IMR-90 (cell line): ENCODE results near the gene SORCS1. TPM values are rescaled to one million over a fixed set of nuclear protein-coding genes. Genes with fewer than 3 reads are reported as not detected.

ENCODE experiments used
- ATAC-seq: fragments of 200-7000 bp; cut with Tn5 transposase; 2 replicates; pipeline ENCODE4 v1.9.1; 2020; ENCODE audit warnings: low read depth, mild to moderate bottlenecking, moderate library complexity
- BruUV-seq: library from RNA; stranded (reverse); fragments of 400-500 nt; replicated peaks from 2 replicates; lab custom pipeline; 2021; lab: Mats Ljungman, UMichigan
- CTCF ChIA-PET: fragments of 300-600 bp; formaldehyde crosslinking; extraction: SDS; loops from one replicate; lab custom pipeline; 2021; ENCODE audit warnings: antibody characterized with exemption; lab: Yijun Ruan, JAX
- POLR2A ChIA-PET: fragments of 300-600 bp; sonication (Branson Sonifier 250); formaldehyde crosslinking; loops from one replicate; lab custom pipeline; 2022; ENCODE audit warnings: antibody characterized with exemption; ENCODE audit not compliant: unreplicated experiment; lab: Charles Lee
- DNase-seq: peaks from one replicate; pipeline ENCODE4 v3.0.0; 2013
- H2AFZ ChIP-seq: replicated peaks from 2 replicates; pipeline ENCODE3; 2013; ENCODE audit warnings: low read length, mild to moderate bottlenecking; ENCODE audit not compliant: poor library complexity
- H2AK5ac ChIP-seq: 2 replicates; pipeline ENCODE4 v1.6.1; 2013; ENCODE audit warnings: low read depth, low read length, inconsistent platforms
- H2AK9ac ChIP-seq: replicated peaks from 2 replicates; pipeline ENCODE3; 2013; ENCODE audit warnings: mild to moderate bottlenecking, low read depth, low read length, moderate library complexity; ENCODE audit not compliant: poor library complexity
- H2BK120ac ChIP-seq: 2 replicates; pipeline ENCODE4 v1.6.1; 2013; ENCODE audit warnings: low read depth, low read length, inconsistent platforms
- H2BK15ac ChIP-seq: 3 replicates; pipeline ENCODE4 v1.6.1; 2013; ENCODE audit warnings: low read depth, low read length, inconsistent platforms
- H2BK20ac ChIP-seq: 2 replicates; pipeline ENCODE4 v1.6.1; 2013; ENCODE audit warnings: low read depth, mild to moderate bottlenecking, inconsistent platforms, low read length, moderate library complexity
- H2BK5ac ChIP-seq: 2 replicates; pipeline ENCODE4 v1.6.1; 2013; ENCODE audit warnings: mild to moderate bottlenecking, low read depth, low read length, inconsistent platforms; ENCODE audit not compliant: poor library complexity, severe bottlenecking
- H3K14ac ChIP-seq: replicated peaks from 2 replicates; pipeline ENCODE4 v1.6.1; 2013; ENCODE audit warnings: low read depth, low read length, inconsistent platforms
- H3K18ac ChIP-seq: 2 replicates; pipeline ENCODE4 v1.6.1; 2013; ENCODE audit warnings: low read depth, low read length, control low read depth
- H3K23ac ChIP-seq: 2 replicates; pipeline ENCODE4 v1.6.1; 2013; ENCODE audit warnings: low read depth, low read length, inconsistent platforms
- H3K27ac ChIP-seq: 2 replicates; pipeline ENCODE4 v1.5.1; 2013; ENCODE audit warnings: mild to moderate bottlenecking, control low read depth, low read length; ENCODE audit not compliant: insufficient read depth
- H3K27me3 ChIP-seq: 2 replicates; pipeline ENCODE4 v1.6.1; 2013; ENCODE audit warnings: low read length; ENCODE audit not compliant: control insufficient read depth, insufficient read depth
- H3K36me3 ChIP-seq: 2 replicates; pipeline ENCODE4 v1.6.1; 2013; ENCODE audit warnings: low read length, mixed read lengths; ENCODE audit not compliant: control insufficient read depth, insufficient read depth
- H3K4ac ChIP-seq: 2 replicates; pipeline ENCODE4 v1.6.1; 2013; ENCODE audit warnings: low read depth, low read length, inconsistent platforms
- H3K4me1 ChIP-seq: 2 replicates; pipeline ENCODE4 v1.6.1; 2013; ENCODE audit warnings: low read length, mixed read lengths; ENCODE audit not compliant: control insufficient read depth, insufficient read depth
- H3K4me2 ChIP-seq: 2 replicates; pipeline ENCODE4 v1.6.1; 2013; ENCODE audit warnings: low read depth, mild to moderate bottlenecking, control low read depth, low read length, moderate library complexity
- H3K4me3 ChIP-seq: 2 replicates; pipeline ENCODE4 v1.5.1; 2013; ENCODE audit warnings: low read depth, mild to moderate bottlenecking, control low read depth, low read length, moderate library complexity; ENCODE audit not compliant: insufficient read depth
- H3K56ac ChIP-seq: 2 replicates; pipeline ENCODE4 v1.6.1; 2013; ENCODE audit warnings: low read length, inconsistent platforms; ENCODE audit not compliant: insufficient read depth; ENCODE audit errors: extremely low read depth
- H3K79me1 ChIP-seq, 2 experiments: 2 replicates each; pipeline ENCODE4 v1.6.1; 2013; ENCODE audit warnings: low read length in 2 of 2, inconsistent platforms in 1 of 2, low read depth in 1 of 2
- H3K9ac ChIP-seq: 2 replicates; pipeline ENCODE4 v1.6.1; 2013; ENCODE audit warnings: low read depth, low read length, control low read depth
- H3K9me1 ChIP-seq: 2 replicates; pipeline ENCODE4 v1.6.1; 2013; ENCODE audit warnings: low read length, inconsistent platforms; ENCODE audit not compliant: insufficient read depth
- H3K9me3 ChIP-seq: 2 replicates; pipeline ENCODE4 v1.6.1; 2013; ENCODE audit warnings: low read length; ENCODE audit not compliant: control insufficient read depth, insufficient read depth
- H4K20me1 ChIP-seq: 2 replicates; pipeline ENCODE4 v1.6.1; 2013; ENCODE audit warnings: low read length, inconsistent platforms; ENCODE audit not compliant: insufficient read depth
- H4K5ac ChIP-seq: 2 replicates; pipeline ENCODE4 v1.6.1; 2013; ENCODE audit warnings: mild to moderate bottlenecking, low read depth, low read length, control low read depth
- H4K8ac ChIP-seq, 2 experiments: 2 replicates each; pipeline ENCODE4 v1.6.1; 2013; ENCODE audit warnings: low read depth in 2 of 2, low read length in 2 of 2, control low read depth in 1 of 2, inconsistent platforms in 1 of 2
- H4K91ac ChIP-seq: 2 replicates; pipeline ENCODE4 v1.6.1; 2013; ENCODE audit warnings: low read depth, low read length, inconsistent platforms; ENCODE audit not compliant: insufficient read depth
- BHLHE40 ChIP-seq: fragments of 150-350 bp; IDR thresholded peaks from 2 replicates; pipeline ENCODE4 v1.6.1; 2016; ENCODE audit warnings: mild to moderate bottlenecking, low read depth, low read length
- CEBPB ChIP-seq: IDR thresholded peaks from 2 replicates; pipeline ENCODE4 v1.6.1; 2012; ENCODE audit warnings: low read depth, low read length, improper control_type of control experiment
- CHD1 ChIP-seq: IDR thresholded peaks from 2 replicates; pipeline ENCODE4 v1.6.1; 2012; ENCODE audit warnings: low read depth, low read length, improper control_type of control experiment
- FOS ChIP-seq: fragments of 150-350 bp; IDR thresholded peaks from 2 replicates; pipeline ENCODE4 v1.6.1; 2016; ENCODE audit warnings: low read depth, low read length
- MAFK ChIP-seq: IDR thresholded peaks from 2 replicates; pipeline ENCODE4 v1.6.1; 2012; ENCODE audit warnings: low read depth, low read length, improper control_type of control experiment
- MXI1 ChIP-seq: IDR thresholded peaks from 2 replicates; pipeline ENCODE4 v1.6.1; 2012; ENCODE audit warnings: low read depth, mild to moderate bottlenecking, low read length, moderate library complexity, borderline replicate concordance
- POLR2A ChIP-seq: IDR thresholded peaks from 2 replicates; pipeline ENCODE4 v1.6.1; 2012; ENCODE audit warnings: mild to moderate bottlenecking, low read depth, low read length
- RAD21 ChIP-seq: IDR thresholded peaks from 2 replicates; pipeline ENCODE4 v1.6.1; 2012; ENCODE audit warnings: low read length, improper control_type of control experiment
- RCOR1 ChIP-seq: IDR thresholded peaks from 2 replicates; pipeline ENCODE4 v1.6.1; 2012; ENCODE audit warnings: mild to moderate bottlenecking, low read length, improper control_type of control experiment; ENCODE audit not compliant: insufficient replicate concordance
- RFX5 ChIP-seq: IDR thresholded peaks from 2 replicates; pipeline ENCODE4 v1.8.0; 2012; ENCODE audit warnings: low read depth, mild to moderate bottlenecking, low read length, moderate library complexity
- SMC3 ChIP-seq: fragments of 150-350 bp; IDR thresholded peaks from 2 replicates; pipeline ENCODE4 v1.6.1; 2016; ENCODE audit warnings: low read depth, mild to moderate bottlenecking, antibody characterized with exemption, low read length, moderate library complexity
- WGBS, 2 experiments: methylation state at CpG; one replicate each; pipeline versions ENCODE4 v1.1.5 to v1.1.7; 2013; ENCODE audit warnings: missing lambda C conversion rate in 2 of 2; ENCODE audit not compliant: insufficient read length in 1 of 2; ENCODE audit errors: extremely low coverage in 2 of 2; 5-methylcytosine and 5-hydroxymethylcytosine counted together
- dilution Hi-C: fragments of 300-500 bp; cut with HindIII; formaldehyde crosslinking; loops from one replicate; pipeline ENCODE4 v1.14.3; 2018; ENCODE audit warnings: low sequenced_read_pairs; ENCODE audit not compliant: unreplicated experiment
- in situ Hi-C: fragments of 300-500 bp; cut with MboI; formaldehyde crosslinking; loops from 3 replicates; pipeline ENCODE4 v1.14.3; 2019; ENCODE audit warnings: low sequenced_read_pairs, inconsistent platforms, mixed read lengths
- intact Hi-C: fragments of 100-400 bp; cut with micrococcal nuclease; formaldehyde crosslinking; loops from 2 replicates; pipeline ENCODE4 v1.10.0; 2022
- polyA plus RNA-seq, 3 experiments: library from polyadenylated mRNA; depleted of rRNA; stranded (reverse); fragments of >200 nt; gene quantifications; 2 replicates each; pipeline ENCODE4 v1.2.3, GENCODE V29; 2012; ENCODE audit warnings: low replicate concordance in 1 of 3
- total RNA-seq: library from RNA; depleted of rRNA; stranded (reverse); fragments of >200 nt; gene quantifications from 2 replicates; pipeline ENCODE4 v1.2.3, GENCODE V29; 2012
- TF ChIP-seq, protein P1 (sequence below): fragments of 150-350 bp; IDR thresholded peaks from 2 replicates; pipeline ENCODE4 v1.6.1; 2017; ENCODE audit warnings: mild to moderate bottlenecking, antibody characterized with exemption, low read length, low read depth
- TF ChIP-seq, protein P2 (sequence below): conservative IDR thresholded peaks from 2 replicates; pipeline ENCODE4 v1.5.1; 2012; ENCODE audit warnings: mild to moderate bottlenecking, low read depth, low read length, improper control_type of control experiment

SORCS1 gene
- total and polyA plus RNA-seq, 2 of the 4 experiments (the other 2 are of a cell fraction), result under 0.01 TPM; not detected in 1

DNA sequence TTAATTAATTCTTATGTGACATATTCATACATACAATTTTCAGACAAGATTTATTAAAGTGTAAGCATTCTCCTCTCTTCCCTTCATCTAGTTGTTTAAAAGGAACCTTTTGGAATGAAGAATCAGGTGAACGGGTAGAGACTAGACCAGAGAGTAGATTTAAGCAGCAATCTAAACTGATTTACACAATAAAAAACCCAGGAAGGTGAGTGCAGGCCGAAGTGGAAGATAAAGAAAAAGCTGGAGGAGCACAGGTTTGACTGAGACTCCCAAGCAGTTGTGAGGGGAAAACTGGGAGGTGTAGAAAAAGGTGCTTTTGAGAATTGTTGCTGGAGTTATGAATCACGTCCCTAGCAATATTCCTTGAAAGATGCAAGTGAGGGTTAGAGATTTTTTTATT, 601.1 kb downstream of the SORCS1 start:
- 0% methylated on average over 1 of the region's 3 CpGs; no CpG with 5 or more reads in 1 of the 2 experiments for WGBS, 2 experiments
- no peak overlapping the region for H4K8ac ChIP-seq
- no peaks in the 10 kb centered on the region for H3K36me3 ChIP-seq
- H2AK9ac ChIP-seq, result no peak overlapping the region
- no peaks in the 10 kb centered on the region for H3K27me3 ChIP-seq
- no peak overlapping the region for H3K18ac ChIP-seq
- no peaks in the 10 kb centered on the region for H4K20me1 ChIP-seq
- peaks cover 2% of the 10 kb centered on the region for H3K4me1 ChIP-seq
- no peak overlapping the region for H3K23ac ChIP-seq
- H3K9ac ChIP-seq, result no peak overlapping the region
- no peak overlapping the region for H3K14ac ChIP-seq
- no peak overlapping the region for H2BK20ac ChIP-seq
- DNase-seq (no peak), ATAC-seq (no peak)
- H4K5ac ChIP-seq, result no peak overlapping the region
- POLR2A ChIA-PET, result no interaction called here
- H3K79me1 ChIP-seq, result no peaks in the 10 kb centered on the region
- CTCF ChIA-PET, result no interaction called here
- no peak overlapping the region for H2AK5ac ChIP-seq
- no peak for TF ChIP-seq FOS
- TF ChIP-seq, protein P1, sequence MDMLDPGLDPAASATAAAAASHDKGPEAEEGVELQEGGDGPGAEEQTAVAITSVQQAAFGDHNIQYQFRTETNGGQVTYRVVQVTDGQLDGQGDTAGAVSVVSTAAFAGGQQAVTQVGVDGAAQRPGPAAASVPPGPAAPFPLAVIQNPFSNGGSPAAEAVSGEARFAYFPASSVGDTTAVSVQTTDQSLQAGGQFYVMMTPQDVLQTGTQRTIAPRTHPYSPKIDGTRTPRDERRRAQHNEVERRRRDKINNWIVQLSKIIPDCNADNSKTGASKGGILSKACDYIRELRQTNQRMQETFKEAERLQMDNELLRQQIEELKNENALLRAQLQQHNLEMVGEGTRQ, result no peak
- TF ChIP-seq CHD1, result no peak
- no peak for TF ChIP-seq MAFK
- TF ChIP-seq SMC3, result no peak
- no peak for TF ChIP-seq RFX5
- no peak for TF ChIP-seq POLR2A
- TF ChIP-seq, protein P2, sequence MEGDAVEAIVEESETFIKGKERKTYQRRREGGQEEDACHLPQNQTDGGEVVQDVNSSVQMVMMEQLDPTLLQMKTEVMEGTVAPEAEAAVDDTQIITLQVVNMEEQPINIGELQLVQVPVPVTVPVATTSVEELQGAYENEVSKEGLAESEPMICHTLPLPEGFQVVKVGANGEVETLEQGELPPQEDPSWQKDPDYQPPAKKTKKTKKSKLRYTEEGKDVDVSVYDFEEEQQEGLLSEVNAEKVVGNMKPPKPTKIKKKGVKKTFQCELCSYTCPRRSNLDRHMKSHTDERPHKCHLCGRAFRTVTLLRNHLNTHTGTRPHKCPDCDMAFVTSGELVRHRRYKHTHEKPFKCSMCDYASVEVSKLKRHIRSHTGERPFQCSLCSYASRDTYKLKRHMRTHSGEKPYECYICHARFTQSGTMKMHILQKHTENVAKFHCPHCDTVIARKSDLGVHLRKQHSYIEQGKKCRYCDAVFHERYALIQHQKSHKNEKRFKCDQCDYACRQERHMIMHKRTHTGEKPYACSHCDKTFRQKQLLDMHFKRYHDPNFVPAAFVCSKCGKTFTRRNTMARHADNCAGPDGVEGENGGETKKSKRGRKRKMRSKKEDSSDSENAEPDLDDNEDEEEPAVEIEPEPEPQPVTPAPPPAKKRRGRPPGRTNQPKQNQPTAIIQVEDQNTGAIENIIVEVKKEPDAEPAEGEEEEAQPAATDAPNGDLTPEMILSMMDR, result no peak
- no peak for TF ChIP-seq CEBPB
- no peak for TF ChIP-seq RCOR1
- no peak for TF ChIP-seq RAD21
- TF ChIP-seq MXI1, result no peak
- TF ChIP-seq BHLHE40, result no peak
- BruUV-seq, result no TSS peak
- in situ Hi-C loops, result no loop called here
- H3K27ac ChIP-seq, result no peak overlapping the region
- no peak overlapping the region for H2BK15ac ChIP-seq
- H2BK5ac ChIP-seq, result no peak overlapping the region
- H3K4me2 ChIP-seq, result no peak overlapping the region
- H3K9me1 ChIP-seq, result no peaks in the 10 kb centered on the region
- H3K4me3 ChIP-seq, result no peak overlapping the region
- dilution Hi-C loops, result no loop called here
- no peak overlapping the region for H3K4ac ChIP-seq
- no peak overlapping the region for H4K91ac ChIP-seq
- H2BK120ac ChIP-seq, result no peak overlapping the region
- H3K56ac ChIP-seq, result no peak overlapping the region
- 0 out of 2 replicates have a peak, but pooled peaks cover 2% of the 10 kb centered on the region for H3K9me3 ChIP-seq
- no peak overlapping the region for H2AFZ ChIP-seq
- intact Hi-C loops, result no loop called here
